A549 (cell line): Measurements from ENCODE around the gene STAMBP.

Experiments
- CTCF ChIP-seq: fragments of >200 bp; sonication (Bioruptor Twin); formaldehyde crosslinking; IDR thresholded peaks from 3 replicates; pipeline ENCODE4 v1.5.1; 2016
- JUN ChIP-seq, 2 experiments: fragments of >200 bp; sonication (Bioruptor Twin); formaldehyde crosslinking; IDR thresholded peaks; 2 replicates in 1 of 2; 3 replicates in 1 of 2; pipeline ENCODE4 v1.6.1; 2016 to 2017
- MYC ChIP-seq: IDR thresholded peaks from 2 replicates; pipeline ENCODE4 v1.6.1; 2012; ENCODE audit warnings: mild to moderate bottlenecking, inconsistent platforms, low read length, improper control_type of control experiment, borderline replicate concordance
- POLR2AphosphoS2 ChIP-seq: conservative IDR thresholded peaks from 2 replicates; pipeline ENCODE4 v1.6.1; 2012; ENCODE audit warnings: low read length, improper control_type of control experiment, inconsistent platforms
- RCOR1 ChIP-seq: fragments of 150-350 bp; IDR thresholded peaks from 2 replicates; pipeline ENCODE4 v1.6.1; 2014; ENCODE audit warnings: antibody characterized with exemption, low read length, low read depth

DNA sequence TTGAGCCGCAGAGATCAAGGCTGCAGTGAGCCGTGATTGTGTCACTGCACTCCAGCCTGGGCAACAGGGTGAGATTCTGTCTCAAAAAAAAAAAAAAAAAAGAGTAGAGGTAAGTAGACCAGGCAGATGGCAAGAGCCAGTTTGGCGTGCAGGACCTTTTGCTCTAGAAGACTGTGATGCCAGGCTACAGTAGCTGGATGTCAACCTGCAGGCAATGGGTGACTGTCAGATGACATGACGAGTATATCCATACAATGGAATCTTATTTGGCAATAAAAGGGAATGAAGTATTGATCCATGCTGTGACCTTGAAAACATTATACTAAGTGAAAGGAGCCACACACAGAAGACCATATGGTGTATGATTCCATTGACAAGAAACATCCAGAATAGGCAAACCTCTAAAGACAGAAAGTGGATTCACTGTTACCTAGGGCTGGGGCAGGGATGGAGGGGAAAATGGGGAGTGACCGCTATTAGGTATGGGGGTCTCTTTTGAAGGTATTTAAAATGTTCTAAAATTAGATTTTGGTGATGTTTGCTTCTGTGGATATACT lies 86.8 kb downstream of the STAMBP start:
- TF ChIP-seq JUN (IDR thresholded peaks at IDR 0.05): no peak
- TF ChIP-seq POLR2AphosphoS2: no peak
- no peak for TF ChIP-seq MYC
- no peak for TF ChIP-seq CTCF
- no peak for TF ChIP-seq RCOR1
